Measurements from ENCODE around the gene CCDC190. TPM values are rescaled to one million over a fixed set of nuclear protein-coding genes. Genes with fewer than 3 reads are reported as not detected.

CCDC190 gene
- total and polyA plus RNA-seq, 2 of the 8 experiments (the other 6 are each of a cell fraction or from before 2014, with no cell fraction given), result not detected

DNA sequence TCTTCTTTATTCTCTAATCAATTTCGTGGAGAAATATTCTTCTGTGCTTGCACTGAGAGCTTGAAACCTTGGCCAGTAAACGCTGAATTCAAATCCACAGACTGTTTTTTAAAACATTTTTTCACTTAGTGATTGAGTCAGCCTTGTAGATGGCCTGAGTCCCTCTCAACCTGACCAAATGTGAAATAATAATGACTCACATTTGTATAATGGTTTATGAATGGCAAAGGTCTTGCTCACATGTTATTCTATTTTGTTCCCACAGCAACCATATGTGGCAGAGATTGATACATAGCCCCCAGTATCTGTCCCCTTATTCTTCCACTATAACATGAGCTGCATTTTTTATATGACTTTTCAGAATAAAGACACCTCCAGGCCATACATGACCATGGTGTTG, 47.8 kb upstream of the CCDC190 start (continued):
- TF ChIP-seq, protein P1, sequence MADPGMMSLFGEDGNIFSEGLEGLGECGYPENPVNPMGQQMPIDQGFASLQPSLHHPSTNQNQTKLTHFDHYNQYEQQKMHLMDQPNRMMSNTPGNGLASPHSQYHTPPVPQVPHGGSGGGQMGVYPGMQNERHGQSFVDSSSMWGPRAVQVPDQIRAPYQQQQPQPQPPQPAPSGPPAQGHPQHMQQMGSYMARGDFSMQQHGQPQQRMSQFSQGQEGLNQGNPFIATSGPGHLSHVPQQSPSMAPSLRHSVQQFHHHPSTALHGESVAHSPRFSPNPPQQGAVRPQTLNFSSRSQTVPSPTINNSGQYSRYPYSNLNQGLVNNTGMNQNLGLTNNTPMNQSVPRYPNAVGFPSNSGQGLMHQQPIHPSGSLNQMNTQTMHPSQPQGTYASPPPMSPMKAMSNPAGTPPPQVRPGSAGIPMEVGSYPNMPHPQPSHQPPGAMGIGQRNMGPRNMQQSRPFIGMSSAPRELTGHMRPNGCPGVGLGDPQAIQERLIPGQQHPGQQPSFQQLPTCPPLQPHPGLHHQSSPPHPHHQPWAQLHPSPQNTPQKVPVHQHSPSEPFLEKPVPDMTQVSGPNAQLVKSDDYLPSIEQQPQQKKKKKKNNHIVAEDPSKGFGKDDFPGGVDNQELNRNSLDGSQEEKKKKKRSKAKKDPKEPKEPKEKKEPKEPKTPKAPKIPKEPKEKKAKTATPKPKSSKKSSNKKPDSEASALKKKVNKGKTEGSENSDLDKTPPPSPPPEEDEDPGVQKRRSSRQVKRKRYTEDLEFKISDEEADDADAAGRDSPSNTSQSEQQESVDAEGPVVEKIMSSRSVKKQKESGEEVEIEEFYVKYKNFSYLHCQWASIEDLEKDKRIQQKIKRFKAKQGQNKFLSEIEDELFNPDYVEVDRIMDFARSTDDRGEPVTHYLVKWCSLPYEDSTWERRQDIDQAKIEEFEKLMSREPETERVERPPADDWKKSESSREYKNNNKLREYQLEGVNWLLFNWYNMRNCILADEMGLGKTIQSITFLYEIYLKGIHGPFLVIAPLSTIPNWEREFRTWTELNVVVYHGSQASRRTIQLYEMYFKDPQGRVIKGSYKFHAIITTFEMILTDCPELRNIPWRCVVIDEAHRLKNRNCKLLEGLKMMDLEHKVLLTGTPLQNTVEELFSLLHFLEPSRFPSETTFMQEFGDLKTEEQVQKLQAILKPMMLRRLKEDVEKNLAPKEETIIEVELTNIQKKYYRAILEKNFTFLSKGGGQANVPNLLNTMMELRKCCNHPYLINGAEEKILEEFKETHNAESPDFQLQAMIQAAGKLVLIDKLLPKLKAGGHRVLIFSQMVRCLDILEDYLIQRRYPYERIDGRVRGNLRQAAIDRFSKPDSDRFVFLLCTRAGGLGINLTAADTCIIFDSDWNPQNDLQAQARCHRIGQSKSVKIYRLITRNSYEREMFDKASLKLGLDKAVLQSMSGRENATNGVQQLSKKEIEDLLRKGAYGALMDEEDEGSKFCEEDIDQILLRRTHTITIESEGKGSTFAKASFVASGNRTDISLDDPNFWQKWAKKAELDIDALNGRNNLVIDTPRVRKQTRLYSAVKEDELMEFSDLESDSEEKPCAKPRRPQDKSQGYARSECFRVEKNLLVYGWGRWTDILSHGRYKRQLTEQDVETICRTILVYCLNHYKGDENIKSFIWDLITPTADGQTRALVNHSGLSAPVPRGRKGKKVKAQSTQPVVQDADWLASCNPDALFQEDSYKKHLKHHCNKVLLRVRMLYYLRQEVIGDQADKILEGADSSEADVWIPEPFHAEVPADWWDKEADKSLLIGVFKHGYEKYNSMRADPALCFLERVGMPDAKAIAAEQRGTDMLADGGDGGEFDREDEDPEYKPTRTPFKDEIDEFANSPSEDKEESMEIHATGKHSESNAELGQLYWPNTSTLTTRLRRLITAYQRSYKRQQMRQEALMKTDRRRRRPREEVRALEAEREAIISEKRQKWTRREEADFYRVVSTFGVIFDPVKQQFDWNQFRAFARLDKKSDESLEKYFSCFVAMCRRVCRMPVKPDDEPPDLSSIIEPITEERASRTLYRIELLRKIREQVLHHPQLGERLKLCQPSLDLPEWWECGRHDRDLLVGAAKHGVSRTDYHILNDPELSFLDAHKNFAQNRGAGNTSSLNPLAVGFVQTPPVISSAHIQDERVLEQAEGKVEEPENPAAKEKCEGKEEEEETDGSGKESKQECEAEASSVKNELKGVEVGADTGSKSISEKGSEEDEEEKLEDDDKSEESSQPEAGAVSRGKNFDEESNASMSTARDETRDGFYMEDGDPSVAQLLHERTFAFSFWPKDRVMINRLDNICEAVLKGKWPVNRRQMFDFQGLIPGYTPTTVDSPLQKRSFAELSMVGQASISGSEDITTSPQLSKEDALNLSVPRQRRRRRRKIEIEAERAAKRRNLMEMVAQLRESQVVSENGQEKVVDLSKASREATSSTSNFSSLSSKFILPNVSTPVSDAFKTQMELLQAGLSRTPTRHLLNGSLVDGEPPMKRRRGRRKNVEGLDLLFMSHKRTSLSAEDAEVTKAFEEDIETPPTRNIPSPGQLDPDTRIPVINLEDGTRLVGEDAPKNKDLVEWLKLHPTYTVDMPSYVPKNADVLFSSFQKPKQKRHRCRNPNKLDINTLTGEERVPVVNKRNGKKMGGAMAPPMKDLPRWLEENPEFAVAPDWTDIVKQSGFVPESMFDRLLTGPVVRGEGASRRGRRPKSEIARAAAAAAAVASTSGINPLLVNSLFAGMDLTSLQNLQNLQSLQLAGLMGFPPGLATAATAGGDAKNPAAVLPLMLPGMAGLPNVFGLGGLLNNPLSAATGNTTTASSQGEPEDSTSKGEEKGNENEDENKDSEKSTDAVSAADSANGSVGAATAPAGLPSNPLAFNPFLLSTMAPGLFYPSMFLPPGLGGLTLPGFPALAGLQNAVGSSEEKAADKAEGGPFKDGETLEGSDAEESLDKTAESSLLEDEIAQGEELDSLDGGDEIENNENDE (IDR thresholded peaks at IDR 0.05; ENCODE audit: insufficient replicate concordance, low read length), result no peak
- no peak for TF ChIP-seq GTF2F1 (IDR thresholded peaks at IDR 0.05; ENCODE audit: borderline replicate concordance, low read depth, low read length)
- no peak for TF ChIP-seq EGR1 (IDR thresholded peaks at IDR 0.05; ENCODE audit: borderline replicate concordance, low read depth, low read length)
- no peak for TF ChIP-seq CHD2 (IDR thresholded peaks at IDR 0.05; ENCODE audit: low read length)
- no peak for TF ChIP-seq KDM4A (IDR thresholded peaks at IDR 0.05; ENCODE audit: low read depth, low read length, severe bottlenecking)
- no peak for TF ChIP-seq PHF8 (conservative IDR thresholded peaks at IDR 0.05; ENCODE audit: low read depth, low read length)
- TF ChIP-seq TAF7 (optimal IDR thresholded peaks at IDR 0.05; ENCODE audit: borderline replicate concordance, low read depth, low read length), result no peak
- no peak for TF ChIP-seq ZNF274 (IDR thresholded peaks at IDR 0.05; ENCODE audit: borderline replicate concordance, extremely low read depth, low read length)
- TF ChIP-seq SP4 (IDR thresholded peaks at IDR 0.05; ENCODE audit: low read length), result no peak
- TF ChIP-seq SP1 (IDR thresholded peaks at IDR 0.05; ENCODE audit: low read depth, low read length), result no peak
- no peak for TF ChIP-seq RAD21 (IDR thresholded peaks at IDR 0.05 in 1 of 2, conservative IDR thresholded peaks at IDR 0.05 in 1 of 2; ENCODE audit: low read depth in 2 of 2, low read length in 2 of 2)
- no peak for TF ChIP-seq NRF1 (IDR thresholded peaks at IDR 0.05; ENCODE audit: low read depth, low read length)
- no peak for TF ChIP-seq SIRT6 (IDR thresholded peaks at IDR 0.05; ENCODE audit: low read length)
